HG02852 (cell line): ENCODE data around the gene WDR20.
"Not testable (repeated sequence)": the region's sequence is repeated elsewhere in the genome, so short reads cannot be mapped to it uniquely, and the experiment has no call there.

Experiments used
- ATAC-seq: cut with Tn5 transposase; IDR thresholded peaks from one replicate; pipeline ENCODE4 v1.9.1; 2021; ENCODE audit warnings: mild to moderate bottlenecking, moderate library complexity; ENCODE audit not compliant: unreplicated experiment

The WDR20 gene

DNA sequence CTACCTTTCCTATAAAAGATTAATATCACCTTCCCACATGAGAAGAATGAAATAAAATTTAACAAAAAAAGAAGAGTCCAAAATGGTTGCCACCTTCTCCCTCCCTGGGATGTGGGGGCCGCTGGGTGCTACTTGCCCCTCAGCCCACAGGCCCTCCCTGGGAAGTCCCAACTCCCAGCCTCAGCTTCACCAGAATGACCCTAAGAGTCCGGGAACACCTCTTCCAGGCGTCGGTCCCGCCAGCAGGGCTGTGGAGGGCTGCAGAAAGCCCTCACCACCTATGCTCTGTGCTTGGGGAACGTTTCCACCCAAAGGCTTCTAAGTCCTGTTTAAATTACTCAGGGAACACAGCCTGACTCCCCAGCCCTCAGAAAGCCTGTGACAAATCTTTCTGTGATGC lies 93.4 kb downstream of the WDR20 start:
- no peak for ATAC-seq

GRCh38 chr14:102234331-102235264 lies 94.9 kb downstream of the WDR20 start:
- ATAC-seq = no peak

DNA sequence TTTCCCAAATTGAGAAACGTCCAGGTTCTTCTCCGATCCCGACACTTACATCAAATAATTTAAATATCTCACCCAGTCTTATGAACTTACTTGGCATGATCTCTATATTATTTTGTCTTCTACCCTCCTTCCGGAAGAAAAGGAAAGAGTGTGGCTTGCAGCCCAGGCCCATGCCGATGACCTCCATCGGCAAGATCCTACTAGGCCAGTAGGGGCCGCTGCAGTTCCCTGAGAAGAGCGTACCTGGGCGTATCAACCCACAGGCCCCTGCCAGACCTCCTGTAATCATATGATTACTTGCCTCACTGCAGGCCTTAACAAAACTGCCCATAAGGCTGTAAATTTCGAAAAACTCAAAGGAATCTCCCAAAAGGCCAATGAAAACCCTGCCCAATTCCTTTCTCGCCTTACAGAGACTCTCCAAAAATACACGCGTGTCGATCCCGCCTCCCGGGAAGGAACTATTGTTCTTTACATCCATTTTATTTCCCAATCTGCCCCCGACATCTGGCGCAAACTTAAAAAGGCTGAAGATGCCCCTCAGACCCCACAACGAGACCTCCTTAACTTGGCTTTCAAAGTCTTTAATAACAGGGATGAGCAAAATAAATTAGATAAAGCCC lies 95.7 kb downstream of the WDR20 start:
- ATAC-seq = no peak

DNA sequence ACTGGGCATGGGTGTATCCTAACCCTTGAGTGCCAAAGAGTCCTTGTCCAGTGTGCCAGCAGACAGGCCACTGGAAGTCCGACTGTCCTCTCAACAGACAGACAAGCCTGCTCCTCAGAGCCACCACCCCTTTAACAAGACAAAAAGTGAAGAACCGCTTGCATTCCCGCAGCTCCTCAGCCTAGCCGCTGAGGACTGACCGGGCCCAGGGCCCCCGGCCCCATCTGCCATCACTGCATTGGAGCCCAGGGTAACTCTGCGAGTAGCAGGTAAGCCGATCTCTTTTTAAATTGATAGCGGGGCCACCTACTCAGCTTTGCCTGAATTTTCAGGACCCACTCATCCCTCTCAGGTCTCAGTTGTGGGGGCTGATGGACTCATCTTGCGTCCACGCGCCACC lies 96.3 kb downstream of the WDR20 start:
- ATAC-seq = no peak

DNA sequence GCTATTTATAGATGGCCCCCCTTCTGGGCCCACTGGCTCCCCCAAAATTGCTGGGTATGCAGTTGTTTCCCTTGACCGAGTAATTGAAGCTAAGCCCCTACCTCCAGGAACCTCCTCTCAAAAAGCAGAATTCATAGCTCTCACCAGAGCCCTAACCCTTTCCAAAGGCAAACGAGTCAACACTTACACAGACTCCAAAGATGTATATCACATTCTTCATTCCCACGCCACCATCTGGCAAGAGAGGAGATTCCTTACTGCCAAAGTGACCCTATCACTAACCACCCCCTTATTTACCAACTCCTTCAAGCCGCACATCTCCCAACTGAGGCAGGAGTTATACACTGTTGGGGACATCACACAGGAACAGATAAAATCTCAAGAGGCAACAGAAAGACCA lies 98.4 kb downstream of the WDR20 start:
- no peak for ATAC-seq

GRCh38 chr14:102238766-102239165 lies 99.1 kb downstream of the WDR20 start:
- ATAC-seq = no peak

DNA sequence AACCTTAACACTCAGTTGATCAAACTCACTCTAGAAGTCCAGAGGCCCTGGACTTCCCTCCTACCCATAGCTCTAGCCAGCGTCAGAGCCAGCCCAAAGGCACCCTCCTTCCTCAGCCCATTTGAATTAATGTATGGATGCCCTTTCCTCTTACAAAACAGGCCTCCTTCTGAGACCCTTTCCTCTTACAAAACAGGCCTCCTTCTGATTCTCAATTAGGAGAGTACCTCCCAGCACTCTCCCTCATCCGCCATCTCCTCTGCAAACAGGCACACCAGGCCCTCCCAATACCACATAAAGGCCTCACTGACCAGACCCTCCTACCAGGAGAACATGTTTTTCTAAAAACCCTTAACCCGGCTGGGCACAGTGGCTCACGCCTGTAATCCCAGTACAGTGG lies 99.5 kb downstream of the WDR20 start:
- no peak for ATAC-seq

- ATAC-seq = not testable (repeated sequence)
Observed at GRCh38 chr14:102240481-102240880, 100.8 kb downstream of the WDR20 start.

DNA sequence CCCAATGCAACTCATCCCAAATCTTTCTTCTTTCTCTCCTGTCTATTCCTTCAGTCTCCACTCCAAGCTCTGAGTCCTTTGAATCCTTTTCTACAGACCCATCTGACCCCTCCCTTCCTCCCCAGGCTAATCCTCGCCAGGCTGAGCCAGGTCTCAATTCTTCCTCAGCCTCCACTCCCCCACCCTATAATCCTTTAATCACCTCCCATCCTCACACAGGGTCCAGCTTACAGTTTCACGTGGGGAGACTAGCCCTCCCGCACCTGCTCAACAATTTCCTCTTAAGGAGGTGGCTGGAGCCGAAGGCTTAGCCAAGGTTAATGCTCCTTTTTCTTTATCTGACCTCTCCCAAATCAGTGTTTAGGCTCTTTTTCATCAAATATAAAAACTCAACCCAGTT lies 101.5 kb downstream of the WDR20 start:
- ATAC-seq = no peak

DNA sequence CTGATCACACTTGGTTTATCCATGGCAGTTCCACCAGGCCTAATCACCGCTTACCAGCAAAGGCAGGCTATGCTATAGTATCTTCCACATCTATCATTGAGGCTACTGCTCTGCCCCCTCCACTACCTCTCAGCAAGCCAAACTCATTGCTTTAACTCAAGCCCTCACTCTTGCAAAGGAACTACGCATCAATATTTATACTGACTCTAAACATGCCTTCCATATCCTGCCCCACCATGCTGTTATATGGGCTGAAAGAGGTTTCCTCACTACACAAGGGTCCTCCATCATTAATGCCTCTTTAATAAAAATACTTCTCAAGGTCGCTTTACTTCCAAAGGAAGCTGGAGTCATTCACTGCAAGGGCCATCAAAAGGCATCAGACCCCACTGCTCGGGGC lies 104.1 kb downstream of the WDR20 start:
- not testable (repeated sequence) for ATAC-seq

DNA sequence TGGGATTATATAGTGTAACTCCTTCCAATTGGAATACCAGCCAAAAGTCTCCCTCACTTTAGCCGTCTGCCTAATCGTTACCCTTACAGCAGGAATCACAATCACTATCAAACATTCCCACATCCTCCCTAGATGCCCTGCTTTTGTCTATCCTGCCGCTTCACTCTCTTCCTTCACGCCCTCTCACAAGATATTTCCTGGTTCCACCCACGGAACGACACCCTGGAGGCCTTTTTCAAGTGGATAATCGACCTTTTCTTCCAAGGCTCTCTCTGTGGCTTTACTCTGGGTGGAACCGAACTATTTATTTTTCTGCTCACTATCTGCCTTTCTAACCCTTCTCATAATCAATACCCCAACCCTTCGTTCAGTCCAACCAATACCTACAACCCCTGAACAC lies 106.4 kb downstream of the WDR20 start:
- ATAC-seq = no peak

DNA sequence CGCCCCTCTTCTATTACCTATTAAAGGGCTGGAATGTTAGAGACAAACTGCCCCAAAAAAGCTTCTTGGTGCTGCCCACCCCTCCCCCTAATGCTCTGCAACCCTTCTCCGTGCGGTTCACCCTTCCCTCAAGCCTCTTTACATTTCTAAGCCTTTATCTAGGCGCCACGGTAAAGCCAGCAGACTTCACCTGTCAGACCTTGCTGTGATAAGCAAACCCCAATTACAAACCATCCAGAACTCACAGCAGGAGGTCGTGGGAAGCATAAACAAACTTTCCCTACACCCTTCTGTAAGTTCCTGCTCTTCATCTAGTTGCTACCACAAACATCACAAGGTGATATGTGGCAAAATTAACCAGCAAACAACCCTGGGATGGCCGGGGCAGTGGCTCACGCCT lies 108.4 kb downstream of the WDR20 start:
- no peak for ATAC-seq

GRCh38 chr14:102249041-102249440 lies 109.3 kb downstream of the WDR20 start:
- no peak for ATAC-seq

DNA sequence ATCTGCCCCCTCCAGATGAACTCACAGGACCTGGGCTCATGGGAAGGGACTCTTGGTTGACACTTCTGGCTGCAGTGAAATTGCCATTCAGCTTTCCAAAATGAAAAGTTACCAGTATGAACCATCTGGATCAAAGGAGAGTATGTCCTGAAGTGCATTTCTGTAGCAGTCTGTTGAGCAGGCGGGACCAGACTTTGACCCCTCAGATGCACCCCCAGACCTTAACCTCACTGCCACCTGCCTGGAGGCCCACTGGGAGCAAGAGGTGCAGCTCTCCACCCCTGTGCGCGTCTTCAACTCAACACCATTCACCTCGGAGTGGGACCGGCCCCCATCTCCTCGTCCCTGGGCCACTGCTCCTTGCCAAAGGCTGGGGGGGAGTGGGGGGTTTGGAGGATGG lies 110.3 kb downstream of the WDR20 start:
- no peak for ATAC-seq

- ATAC-seq = no peak
Observed at GRCh38 chr14:102250636-102251035, 110.9 kb downstream of the WDR20 start.

DNA sequence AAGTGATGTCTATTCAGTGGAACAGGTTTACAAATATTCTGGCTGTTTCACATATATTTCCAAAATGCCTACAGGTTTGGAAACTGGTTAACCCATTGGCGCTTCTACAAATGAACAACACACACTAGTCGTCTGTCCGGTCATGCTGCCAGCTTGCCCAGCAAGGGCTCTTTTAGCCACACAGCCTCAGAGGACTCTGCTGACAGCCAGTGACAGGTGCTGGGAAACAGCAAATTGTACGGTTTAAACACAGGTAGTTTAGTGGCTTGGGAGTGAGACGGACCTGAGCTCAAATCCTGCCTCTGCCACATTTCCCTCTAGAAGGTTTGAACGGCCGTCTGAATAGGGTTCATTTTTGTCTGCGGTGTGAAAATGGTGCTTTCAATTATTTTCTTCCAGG lies 111.5 kb downstream of the WDR20 start:
- no peak for ATAC-seq

- ATAC-seq = no peak
Observed at GRCh38 chr14:102252834-102253801, 113.4 kb downstream of the WDR20 start.

- no peak for ATAC-seq
Observed at GRCh38 chr14:102255401-102256190, 115.9 kb downstream of the WDR20 start.

GRCh38 chr14:102256716-102257115 lies 117.0 kb downstream of the WDR20 start:
- ATAC-seq = no peak

GRCh38 chr14:102258136-102258535 lies 118.4 kb downstream of the WDR20 start:
- ATAC-seq = no peak
